ENCODE results near the gene MAG. TPM values are rescaled to one million over a fixed set of nuclear protein-coding genes. Genes with fewer than 3 reads are reported as not detected.
A peak's percentile ranks its signal among the peaks of the same experiment; 100 is the strongest.

MAG gene
- total RNA-seq, 1 experiment from 2014 or later = not detected

DNA sequence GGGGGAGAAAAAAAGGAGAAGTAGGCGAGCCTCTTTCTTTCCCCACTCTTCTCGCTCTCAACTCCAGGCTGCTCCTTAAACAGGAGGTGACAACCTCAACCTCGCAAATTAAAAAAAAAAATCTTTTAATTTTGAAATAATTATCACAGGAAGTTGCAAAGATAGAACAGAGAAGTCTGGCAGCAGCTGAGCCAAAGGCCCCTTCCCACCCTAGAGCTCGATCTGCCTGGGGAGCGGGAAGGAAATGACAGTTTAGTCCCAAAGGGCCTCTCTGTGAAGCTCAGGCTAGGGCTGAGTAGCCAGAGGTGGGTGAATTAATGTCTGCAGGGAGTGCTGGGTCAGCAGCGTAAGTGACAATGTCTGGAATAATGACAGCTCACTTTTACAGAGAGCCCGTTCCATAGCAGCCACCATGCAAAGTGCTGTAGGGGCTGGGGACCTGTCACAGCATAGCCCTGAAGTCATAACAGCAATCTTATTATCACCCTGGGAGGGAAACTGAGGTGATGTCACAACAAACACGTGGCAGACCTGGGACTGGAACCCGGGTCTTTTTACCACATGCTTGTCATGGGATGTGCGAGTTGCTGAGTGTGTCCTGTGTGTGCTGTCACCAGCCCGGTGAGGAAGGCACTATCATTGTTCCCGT is 28.2 kb downstream of the MAG start:
- no peak overlapping the region for H3K4me3 Mint-ChIP-seq (ENCODE audit: unreplicated experiment)
- H3K27ac Mint-ChIP-seq (ENCODE audit: low read depth, unreplicated experiment) = no peak overlapping the region
- no peaks in the 10 kb centered on the region for H3K36me3 Mint-ChIP-seq (ENCODE audit: insufficient read depth, unreplicated experiment)
- intact Hi-C loops (cut with micrococcal nuclease) = no loop called here
- peaks cover 23% of the 10 kb centered on the region for H3K4me1 Mint-ChIP-seq (ENCODE audit: insufficient read depth, unreplicated experiment)
- no peak for DNase-seq (ENCODE audit: unreplicated experiment)
- no TSS peak for BruUV-seq (replicated peaks)
- no peaks in the 10 kb centered on the region for H3K27me3 Mint-ChIP-seq (ENCODE audit: insufficient read depth, unreplicated experiment)
- CTCF ChIA-PET = interaction anchor here (0.5 to 1.0 kb wide), 3 partner anchors 19 to 347 kb away, joined by 3 to 5 read pairs (median 3); no protein-coding TSS in a partner anchor
- TF ChIP-seq, protein P1, sequence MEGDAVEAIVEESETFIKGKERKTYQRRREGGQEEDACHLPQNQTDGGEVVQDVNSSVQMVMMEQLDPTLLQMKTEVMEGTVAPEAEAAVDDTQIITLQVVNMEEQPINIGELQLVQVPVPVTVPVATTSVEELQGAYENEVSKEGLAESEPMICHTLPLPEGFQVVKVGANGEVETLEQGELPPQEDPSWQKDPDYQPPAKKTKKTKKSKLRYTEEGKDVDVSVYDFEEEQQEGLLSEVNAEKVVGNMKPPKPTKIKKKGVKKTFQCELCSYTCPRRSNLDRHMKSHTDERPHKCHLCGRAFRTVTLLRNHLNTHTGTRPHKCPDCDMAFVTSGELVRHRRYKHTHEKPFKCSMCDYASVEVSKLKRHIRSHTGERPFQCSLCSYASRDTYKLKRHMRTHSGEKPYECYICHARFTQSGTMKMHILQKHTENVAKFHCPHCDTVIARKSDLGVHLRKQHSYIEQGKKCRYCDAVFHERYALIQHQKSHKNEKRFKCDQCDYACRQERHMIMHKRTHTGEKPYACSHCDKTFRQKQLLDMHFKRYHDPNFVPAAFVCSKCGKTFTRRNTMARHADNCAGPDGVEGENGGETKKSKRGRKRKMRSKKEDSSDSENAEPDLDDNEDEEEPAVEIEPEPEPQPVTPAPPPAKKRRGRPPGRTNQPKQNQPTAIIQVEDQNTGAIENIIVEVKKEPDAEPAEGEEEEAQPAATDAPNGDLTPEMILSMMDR (IDR thresholded peaks at IDR 0.05; ENCODE audit: unreplicated experiment) = no peak
- POLR2A ChIA-PET = interaction anchor here (0.7 kb wide), 1 partner anchor 107 kb away, joined by 3 read pairs; no protein-coding TSS in a partner anchor
- no peaks in the 10 kb centered on the region for H3K9me3 Mint-ChIP-seq (ENCODE audit: unreplicated experiment)

DNA sequence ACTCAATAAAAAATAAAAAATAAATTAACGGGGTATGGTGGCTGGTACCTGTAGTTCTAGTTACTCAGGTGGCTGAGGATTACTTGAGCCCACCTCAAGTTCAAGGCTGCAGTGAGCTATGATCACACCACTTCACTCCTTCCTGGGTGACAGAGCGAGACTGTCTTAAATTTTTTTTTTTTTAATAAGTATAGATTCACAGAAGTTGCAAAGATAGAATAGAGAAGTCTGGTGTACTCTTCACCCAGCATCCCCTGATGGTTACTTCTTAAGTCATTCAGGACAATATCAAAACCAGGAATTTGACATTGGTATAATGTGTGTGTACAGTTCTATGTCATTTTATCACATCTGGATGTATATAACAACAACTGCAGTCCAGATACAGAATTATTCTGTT is 29.3 kb downstream of the MAG start:
- Mint-ChIP-seq H3K36me3 (ENCODE audit: insufficient read depth, unreplicated experiment) (no peaks in the 10 kb centered on the region), H3K4me1 (ENCODE audit: insufficient read depth, unreplicated experiment) (peaks cover 23% of the 10 kb centered on the region), H3K27me3 (ENCODE audit: insufficient read depth, unreplicated experiment) (no peaks in the 10 kb centered on the region), H3K27ac (ENCODE audit: low read depth, unreplicated experiment) (no peak overlapping the region), H3K4me3 (ENCODE audit: unreplicated experiment) (no peak overlapping the region), H3K9me3 (ENCODE audit: unreplicated experiment) (no peaks in the 10 kb centered on the region)
- CTCF ChIA-PET = interaction anchor here (0.5 kb wide), 1 partner anchor 195 kb away, joined by 3 read pairs; no protein-coding TSS in a partner anchor
- intact Hi-C loops (cut with micrococcal nuclease) = no loop called here
- no peak for DNase-seq (ENCODE audit: unreplicated experiment)
- TF ChIP-seq, protein P1 (IDR thresholded peaks at IDR 0.05; ENCODE audit: unreplicated experiment) = no peak
- no TSS peak for BruUV-seq (replicated peaks)
- POLR2A ChIA-PET = no interaction called here

DNA sequence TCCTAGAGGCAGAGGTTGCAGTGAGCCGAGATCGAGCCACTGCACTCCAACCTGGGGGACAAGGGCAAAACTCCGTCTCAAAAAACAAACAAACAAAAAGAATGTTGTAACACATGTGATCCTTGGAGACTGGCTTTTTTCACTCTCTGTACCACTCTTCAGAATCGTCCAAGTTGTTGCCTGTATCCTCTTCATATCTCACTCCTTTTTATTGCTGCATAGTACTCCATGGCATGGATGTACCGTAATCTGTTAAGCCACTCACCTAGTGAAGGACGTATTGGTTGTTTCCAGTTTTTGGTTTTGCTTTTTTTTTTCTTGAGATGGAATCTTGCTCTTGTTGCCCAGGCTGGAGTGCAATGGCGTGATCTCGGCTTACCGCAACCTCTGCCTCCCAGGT is 30.1 kb downstream of the MAG start:
- intact Hi-C loops (cut with micrococcal nuclease) = no loop called here
- H3K4me1 Mint-ChIP-seq (ENCODE audit: insufficient read depth, unreplicated experiment) = peaks cover 23% of the 10 kb centered on the region
- TF ChIP-seq, protein P1 (IDR thresholded peaks at IDR 0.05; ENCODE audit: unreplicated experiment) = no peak
- CTCF ChIA-PET = no interaction called here
- H3K9me3 Mint-ChIP-seq (ENCODE audit: unreplicated experiment) = no peaks in the 10 kb centered on the region
- BruUV-seq (replicated peaks) = no TSS peak
- DNase-seq (ENCODE audit: unreplicated experiment) = no peak
- H3K27ac Mint-ChIP-seq (ENCODE audit: low read depth, unreplicated experiment) = no peak overlapping the region
- H3K36me3 Mint-ChIP-seq (ENCODE audit: insufficient read depth, unreplicated experiment) = no peaks in the 10 kb centered on the region
- H3K4me3 Mint-ChIP-seq (ENCODE audit: unreplicated experiment) = no peak overlapping the region
- no peaks in the 10 kb centered on the region for H3K27me3 Mint-ChIP-seq (ENCODE audit: insufficient read depth, unreplicated experiment)
- POLR2A ChIA-PET = no interaction called here

DNA sequence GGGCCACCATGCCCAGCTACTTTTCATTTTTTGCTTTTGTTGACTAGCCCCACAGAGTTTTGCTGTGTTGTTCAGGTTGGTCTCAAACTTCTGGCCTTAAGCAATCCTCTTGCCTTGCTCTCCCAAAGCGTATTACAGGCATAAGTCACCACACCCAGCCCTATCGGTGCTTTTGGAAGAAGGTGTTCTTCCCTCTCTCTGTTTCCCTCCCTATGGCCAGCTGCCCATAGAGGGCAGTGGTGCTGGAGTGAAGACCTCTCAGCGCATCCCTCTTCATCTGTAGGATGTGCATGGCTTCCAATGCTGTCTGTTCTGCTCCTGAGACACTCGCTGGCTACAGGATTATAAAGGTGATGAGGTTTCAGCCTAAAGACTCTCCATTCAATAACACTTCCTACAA is 35.7 kb downstream of the MAG start:
- intact Hi-C loops (cut with micrococcal nuclease) = no loop called here
- Mint-ChIP-seq H3K27me3 (ENCODE audit: insufficient read depth, unreplicated experiment) (peaks cover 27% of the 10 kb centered on the region), H3K27ac (ENCODE audit: low read depth, unreplicated experiment) (no peak overlapping the region), H3K4me1 (ENCODE audit: insufficient read depth, unreplicated experiment) (peaks cover 11% of the 10 kb centered on the region), H3K9me3 (ENCODE audit: unreplicated experiment) (no peaks in the 10 kb centered on the region), H3K36me3 (ENCODE audit: insufficient read depth, unreplicated experiment) (peaks cover 6% of the 10 kb centered on the region), H3K4me3 (ENCODE audit: unreplicated experiment) (no peak overlapping the region)
- POLR2A ChIA-PET = no interaction called here
- peak; percentile 16 for DNase-seq (ENCODE audit: unreplicated experiment)
- TF ChIP-seq, protein P1 (IDR thresholded peaks at IDR 0.05; ENCODE audit: unreplicated experiment) = no peak
- BruUV-seq (replicated peaks) = no TSS peak
- CTCF ChIA-PET = interaction anchor here (0.6 to 0.7 kb wide), 2 partner anchors 84 to 261 kb away, joined by 3 to 7 read pairs; no protein-coding TSS in a partner anchor

Measured in MCF 10A (cell line).